AG04449 (cell line): ENCODE results near the gene GIT2.

Source experiments
- CTCF ChIA-PET: fragments of 350-600 bp; formaldehyde crosslinking; extraction: SDS; loops from one replicate; lab custom pipeline; 2021; ENCODE audit warnings: antibody characterized with exemption; lab: Yijun Ruan, JAX
- POLR2A ChIA-PET: fragments of 400-600, 350-600 bp; formaldehyde crosslinking; extraction: SDS; loops from one replicate; lab custom pipeline; 2020; ENCODE audit warnings: antibody characterized with exemption, inconsistent platforms; lab: Yijun Ruan, JAX
- DNase-seq: peaks from one replicate; pipeline ENCODE4 v3.0.0-alpha.2; 2010; ENCODE audit warnings: low read depth, low spot score
- H3K4me3 ChIP-seq: 2 replicates; pipeline ENCODE4 v1.5.1; 2011; ENCODE audit warnings: low read depth, mild to moderate bottlenecking, control low read depth, low read length
- TF ChIP-seq, protein P1 (sequence below): IDR thresholded peaks from one replicate; pipeline ENCODE4 v1.5.1; 2011; ENCODE audit warnings: mild to moderate bottlenecking, moderate library complexity, low read length, control low read depth, inconsistent platforms; ENCODE audit not compliant: insufficient read depth; ENCODE audit errors: missing control alignments

GIT2 gene

DNA sequence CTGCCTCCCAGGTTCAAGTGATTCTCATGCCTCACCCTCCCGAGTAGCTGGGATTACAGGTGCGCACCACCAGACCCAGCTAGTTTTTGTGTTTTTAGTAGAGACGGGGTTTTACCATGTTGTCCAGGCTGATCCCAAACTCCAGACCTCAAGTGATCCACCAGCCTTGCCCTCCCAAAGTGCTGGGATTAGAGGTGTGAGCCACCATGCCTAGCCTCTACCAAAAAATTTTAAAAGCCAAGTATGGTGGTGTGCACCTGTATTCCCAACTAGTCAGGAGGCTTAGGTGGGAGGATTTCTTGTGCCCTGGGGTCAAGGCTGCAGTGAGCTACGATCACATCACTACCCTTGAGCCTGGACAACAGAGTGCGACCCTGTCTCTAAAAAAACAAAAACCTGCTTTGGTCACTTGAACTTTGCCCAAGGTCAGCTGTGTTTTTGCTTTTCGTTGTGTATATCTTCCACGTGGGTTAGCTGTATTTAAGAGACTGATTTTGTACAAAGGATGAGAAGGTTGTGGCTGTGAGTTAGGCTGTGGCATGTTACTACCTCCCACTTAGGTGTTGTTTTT lies 39.5 kb upstream of the GIT2 start:
- TF ChIP-seq, protein P1, sequence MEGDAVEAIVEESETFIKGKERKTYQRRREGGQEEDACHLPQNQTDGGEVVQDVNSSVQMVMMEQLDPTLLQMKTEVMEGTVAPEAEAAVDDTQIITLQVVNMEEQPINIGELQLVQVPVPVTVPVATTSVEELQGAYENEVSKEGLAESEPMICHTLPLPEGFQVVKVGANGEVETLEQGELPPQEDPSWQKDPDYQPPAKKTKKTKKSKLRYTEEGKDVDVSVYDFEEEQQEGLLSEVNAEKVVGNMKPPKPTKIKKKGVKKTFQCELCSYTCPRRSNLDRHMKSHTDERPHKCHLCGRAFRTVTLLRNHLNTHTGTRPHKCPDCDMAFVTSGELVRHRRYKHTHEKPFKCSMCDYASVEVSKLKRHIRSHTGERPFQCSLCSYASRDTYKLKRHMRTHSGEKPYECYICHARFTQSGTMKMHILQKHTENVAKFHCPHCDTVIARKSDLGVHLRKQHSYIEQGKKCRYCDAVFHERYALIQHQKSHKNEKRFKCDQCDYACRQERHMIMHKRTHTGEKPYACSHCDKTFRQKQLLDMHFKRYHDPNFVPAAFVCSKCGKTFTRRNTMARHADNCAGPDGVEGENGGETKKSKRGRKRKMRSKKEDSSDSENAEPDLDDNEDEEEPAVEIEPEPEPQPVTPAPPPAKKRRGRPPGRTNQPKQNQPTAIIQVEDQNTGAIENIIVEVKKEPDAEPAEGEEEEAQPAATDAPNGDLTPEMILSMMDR = no peak
- ChIA-PET CTCF (interaction anchor here (1.0 to 1.9 kb wide), 5 partner anchors 9 to 235 kb away, joined by 3 to 5 read pairs (median 4); no protein-coding TSS in a partner anchor), POLR2A (no interaction called here)
- H3K4me3 ChIP-seq = no peak overlapping the region
- no peak for DNase-seq

DNA sequence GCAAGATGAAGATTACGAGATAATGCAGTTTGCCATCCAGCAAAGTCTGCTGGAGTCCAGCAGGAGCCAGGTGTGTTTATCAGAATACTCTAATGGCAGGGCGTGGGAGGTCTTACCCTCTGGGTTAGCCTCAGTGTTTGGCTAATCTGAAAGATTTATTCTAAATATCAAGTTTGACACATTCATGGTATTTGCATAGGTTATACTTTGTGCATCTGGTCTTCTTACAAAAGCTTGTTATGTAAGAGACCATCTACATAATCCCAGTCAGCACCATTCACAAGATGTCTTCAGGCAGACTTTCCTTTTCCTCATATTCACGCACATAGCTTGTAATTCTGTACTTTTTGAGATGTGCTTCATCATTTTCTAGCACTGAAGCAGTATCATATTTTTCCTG lies 37.7 kb upstream of the GIT2 start:
- ChIA-PET CTCF (interaction anchor here (1.0 to 1.4 kb wide), 2 partner anchors 10 to 180 kb away, joined by 3 to 4 read pairs; no protein-coding TSS in a partner anchor), POLR2A (interaction anchor here (1.1 kb wide), 1 partner anchor 9 kb away, joined by 3 read pairs; no protein-coding TSS in a partner anchor)
- TF ChIP-seq, protein P1 = no peak
- H3K4me3 ChIP-seq = no peak overlapping the region
- no peak for DNase-seq

DNA sequence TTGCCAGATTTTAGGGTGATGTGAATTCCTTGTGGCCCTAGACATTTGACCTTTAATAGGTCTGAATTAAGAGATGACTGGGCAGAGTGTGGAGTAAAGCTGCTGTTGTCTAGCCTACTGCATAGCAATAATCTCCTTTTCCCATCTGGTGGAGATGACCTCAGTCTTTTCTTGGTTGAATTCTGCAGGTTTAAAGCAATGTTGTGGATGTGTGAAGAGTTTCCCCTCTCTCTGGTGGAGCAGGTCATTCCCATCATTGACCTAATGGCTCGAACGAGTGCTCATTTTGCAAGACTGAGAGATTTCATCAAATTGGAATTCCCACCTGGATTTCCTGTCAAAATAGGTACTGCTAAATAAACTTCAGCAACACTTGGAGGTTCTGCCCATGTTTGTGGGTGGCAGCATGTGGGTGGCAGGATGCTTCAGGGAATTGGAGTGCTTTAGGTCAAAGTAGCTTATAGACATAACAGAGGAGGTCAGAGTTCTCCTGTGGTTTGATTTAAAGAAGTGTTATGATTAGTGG lies 33.2 kb upstream of the GIT2 start:
- no peak for DNase-seq
- no peak overlapping the region for H3K4me3 ChIP-seq
- POLR2A ChIA-PET = no interaction called here
- TF ChIP-seq, protein P1 = no peak
- CTCF ChIA-PET = interaction anchor here (0.7 to 4.0 kb wide), 4 partner anchors 11 to 402 kb away, joined by 3 to 17 read pairs (median 4); no protein-coding TSS in a partner anchor

DNA sequence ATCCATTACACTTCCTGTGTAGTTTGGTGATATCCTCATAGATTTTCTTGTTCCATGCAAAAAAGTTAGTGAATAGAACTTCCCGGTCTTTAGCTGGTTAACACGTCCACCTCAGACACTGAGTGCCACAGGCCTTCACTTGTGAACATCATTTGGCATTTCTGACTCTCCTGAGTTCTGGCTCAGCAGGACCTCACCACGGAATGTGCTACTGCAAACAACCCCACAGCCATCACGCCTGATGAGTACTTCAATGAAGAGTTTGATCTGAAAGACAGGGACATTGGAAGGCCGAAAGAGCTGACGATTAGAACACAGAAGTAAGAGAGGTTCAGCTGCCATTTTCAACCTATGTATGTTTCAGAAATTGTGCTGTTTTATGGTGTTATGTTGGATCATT lies 32.2 kb upstream of the GIT2 start:
- no peak for DNase-seq
- TF ChIP-seq, protein P1 = no peak
- POLR2A ChIA-PET = no interaction called here
- CTCF ChIA-PET = interaction anchor here (1.1 to 2.6 kb wide), 4 partner anchors 12 to 403 kb away, joined by 3 to 9 read pairs (median 4); no protein-coding TSS in a partner anchor
- H3K4me3 ChIP-seq = no peak overlapping the region

DNA sequence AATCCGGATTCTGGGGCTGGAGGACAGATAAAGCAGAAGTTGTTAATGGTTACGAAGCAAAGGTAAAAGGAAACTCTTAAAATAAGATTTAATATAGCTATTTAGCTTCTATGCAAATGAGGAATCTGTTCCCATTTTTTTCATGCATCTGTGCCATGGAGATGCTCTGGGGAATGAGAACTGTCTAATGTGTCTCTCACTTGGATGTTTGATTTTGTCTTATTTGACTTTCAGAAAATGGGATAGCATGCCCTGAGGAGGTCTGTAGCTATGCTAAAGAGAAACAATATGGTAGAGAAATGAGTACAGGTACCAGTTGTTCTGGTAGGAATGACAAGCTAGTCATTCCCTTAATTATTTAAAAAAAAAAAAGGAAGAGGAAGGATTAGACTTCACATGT lies 27.9 kb upstream of the GIT2 start:
- no peak overlapping the region for H3K4me3 ChIP-seq
- no peak for DNase-seq
- TF ChIP-seq, protein P1 = no peak
- CTCF ChIA-PET = interaction anchor here (0.7 to 2.9 kb wide), 10 partner anchors 10 to 407 kb away, joined by 3 to 13 read pairs (median 4); no protein-coding TSS in a partner anchor
- POLR2A ChIA-PET = interaction anchor here (0.7 to 0.9 kb wide), 2 partner anchors 10 to 25 kb away, joined by 3 read pairs; partner anchors contain the start of gene ANKRD13A
